IMR-90 (cell line): ENCODE data around the gene FARS2. TPM values are rescaled to one million over a fixed set of nuclear protein-coding genes. Genes with fewer than 3 reads are reported as not detected.

Experiments
- ATAC-seq: fragments of 200-7000 bp; cut with Tn5 transposase; 2 replicates; pipeline ENCODE4 v1.9.1; 2020; ENCODE audit warnings: low read depth, mild to moderate bottlenecking, moderate library complexity
- BruUV-seq: library from RNA; stranded (reverse); fragments of 400-500 nt; replicated peaks from 2 replicates; lab custom pipeline; 2021; lab: Mats Ljungman, UMichigan
- CTCF ChIA-PET: fragments of 300-600 bp; formaldehyde crosslinking; extraction: SDS; loops from one replicate; lab custom pipeline; 2021; ENCODE audit warnings: antibody characterized with exemption; lab: Yijun Ruan, JAX
- POLR2A ChIA-PET: fragments of 300-600 bp; sonication (Branson Sonifier 250); formaldehyde crosslinking; loops from one replicate; lab custom pipeline; 2022; ENCODE audit warnings: antibody characterized with exemption; ENCODE audit not compliant: unreplicated experiment; lab: Charles Lee
- DNase-seq: peaks from one replicate; pipeline ENCODE4 v3.0.0; 2013
- H2AFZ ChIP-seq: replicated peaks from 2 replicates; pipeline ENCODE3; 2013; ENCODE audit warnings: low read length, mild to moderate bottlenecking; ENCODE audit not compliant: poor library complexity
- H2AK5ac ChIP-seq: 2 replicates; pipeline ENCODE4 v1.6.1; 2013; ENCODE audit warnings: low read depth, low read length, inconsistent platforms
- H2AK9ac ChIP-seq: replicated peaks from 2 replicates; pipeline ENCODE3; 2013; ENCODE audit warnings: mild to moderate bottlenecking, low read depth, low read length, moderate library complexity; ENCODE audit not compliant: poor library complexity
- H2BK120ac ChIP-seq: 2 replicates; pipeline ENCODE4 v1.6.1; 2013; ENCODE audit warnings: low read depth, low read length, inconsistent platforms
- H2BK15ac ChIP-seq: 3 replicates; pipeline ENCODE4 v1.6.1; 2013; ENCODE audit warnings: low read depth, low read length, inconsistent platforms
- H2BK20ac ChIP-seq: 2 replicates; pipeline ENCODE4 v1.6.1; 2013; ENCODE audit warnings: low read depth, mild to moderate bottlenecking, inconsistent platforms, low read length, moderate library complexity
- H2BK5ac ChIP-seq: 2 replicates; pipeline ENCODE4 v1.6.1; 2013; ENCODE audit warnings: mild to moderate bottlenecking, low read depth, low read length, inconsistent platforms; ENCODE audit not compliant: poor library complexity, severe bottlenecking
- H3K14ac ChIP-seq: replicated peaks from 2 replicates; pipeline ENCODE4 v1.6.1; 2013; ENCODE audit warnings: low read depth, low read length, inconsistent platforms
- H3K18ac ChIP-seq: 2 replicates; pipeline ENCODE4 v1.6.1; 2013; ENCODE audit warnings: low read depth, low read length, control low read depth
- H3K23ac ChIP-seq: 2 replicates; pipeline ENCODE4 v1.6.1; 2013; ENCODE audit warnings: low read depth, low read length, inconsistent platforms
- H3K27ac ChIP-seq: 2 replicates; pipeline ENCODE4 v1.5.1; 2013; ENCODE audit warnings: mild to moderate bottlenecking, control low read depth, low read length; ENCODE audit not compliant: insufficient read depth
- H3K27me3 ChIP-seq: 2 replicates; pipeline ENCODE4 v1.6.1; 2013; ENCODE audit warnings: low read length; ENCODE audit not compliant: control insufficient read depth, insufficient read depth
- H3K36me3 ChIP-seq: 2 replicates; pipeline ENCODE4 v1.6.1; 2013; ENCODE audit warnings: low read length, mixed read lengths; ENCODE audit not compliant: control insufficient read depth, insufficient read depth
- H3K4ac ChIP-seq: 2 replicates; pipeline ENCODE4 v1.6.1; 2013; ENCODE audit warnings: low read depth, low read length, inconsistent platforms
- H3K4me1 ChIP-seq: 2 replicates; pipeline ENCODE4 v1.6.1; 2013; ENCODE audit warnings: low read length, mixed read lengths; ENCODE audit not compliant: control insufficient read depth, insufficient read depth
- H3K4me2 ChIP-seq: 2 replicates; pipeline ENCODE4 v1.6.1; 2013; ENCODE audit warnings: low read depth, mild to moderate bottlenecking, control low read depth, low read length, moderate library complexity
- H3K4me3 ChIP-seq: 2 replicates; pipeline ENCODE4 v1.5.1; 2013; ENCODE audit warnings: low read depth, mild to moderate bottlenecking, control low read depth, low read length, moderate library complexity; ENCODE audit not compliant: insufficient read depth
- H3K56ac ChIP-seq: 2 replicates; pipeline ENCODE4 v1.6.1; 2013; ENCODE audit warnings: low read length, inconsistent platforms; ENCODE audit not compliant: insufficient read depth; ENCODE audit errors: extremely low read depth
- H3K79me1 ChIP-seq, 2 experiments: 2 replicates each; pipeline ENCODE4 v1.6.1; 2013; ENCODE audit warnings: low read length in 2 of 2, inconsistent platforms in 1 of 2, low read depth in 1 of 2
- H3K9ac ChIP-seq: 2 replicates; pipeline ENCODE4 v1.6.1; 2013; ENCODE audit warnings: low read depth, low read length, control low read depth
- H3K9me1 ChIP-seq: 2 replicates; pipeline ENCODE4 v1.6.1; 2013; ENCODE audit warnings: low read length, inconsistent platforms; ENCODE audit not compliant: insufficient read depth
- H3K9me3 ChIP-seq: 2 replicates; pipeline ENCODE4 v1.6.1; 2013; ENCODE audit warnings: low read length; ENCODE audit not compliant: control insufficient read depth, insufficient read depth
- H4K20me1 ChIP-seq: 2 replicates; pipeline ENCODE4 v1.6.1; 2013; ENCODE audit warnings: low read length, inconsistent platforms; ENCODE audit not compliant: insufficient read depth
- H4K5ac ChIP-seq: 2 replicates; pipeline ENCODE4 v1.6.1; 2013; ENCODE audit warnings: mild to moderate bottlenecking, low read depth, low read length, control low read depth
- H4K8ac ChIP-seq, 2 experiments: 2 replicates each; pipeline ENCODE4 v1.6.1; 2013; ENCODE audit warnings: low read depth in 2 of 2, low read length in 2 of 2, control low read depth in 1 of 2, inconsistent platforms in 1 of 2
- H4K91ac ChIP-seq: 2 replicates; pipeline ENCODE4 v1.6.1; 2013; ENCODE audit warnings: low read depth, low read length, inconsistent platforms; ENCODE audit not compliant: insufficient read depth
- BHLHE40 ChIP-seq: fragments of 150-350 bp; IDR thresholded peaks from 2 replicates; pipeline ENCODE4 v1.6.1; 2016; ENCODE audit warnings: mild to moderate bottlenecking, low read depth, low read length
- CTCF ChIP-seq: conservative IDR thresholded peaks from 2 replicates; pipeline ENCODE4 v1.5.1; 2012; ENCODE audit warnings: mild to moderate bottlenecking, low read depth, low read length, improper control_type of control experiment
- FOS ChIP-seq: fragments of 150-350 bp; IDR thresholded peaks from 2 replicates; pipeline ENCODE4 v1.6.1; 2016; ENCODE audit warnings: low read depth, low read length
- MAZ ChIP-seq: IDR thresholded peaks from 2 replicates; pipeline ENCODE4 v1.6.1; 2012; ENCODE audit warnings: low read depth, mild to moderate bottlenecking, low read length, improper control_type of control experiment, moderate library complexity, borderline replicate concordance
- MXI1 ChIP-seq: IDR thresholded peaks from 2 replicates; pipeline ENCODE4 v1.6.1; 2012; ENCODE audit warnings: low read depth, mild to moderate bottlenecking, low read length, moderate library complexity, borderline replicate concordance
- POLR2A ChIP-seq: IDR thresholded peaks from 2 replicates; pipeline ENCODE4 v1.6.1; 2012; ENCODE audit warnings: mild to moderate bottlenecking, low read depth, low read length
- RAD21 ChIP-seq: IDR thresholded peaks from 2 replicates; pipeline ENCODE4 v1.6.1; 2012; ENCODE audit warnings: low read length, improper control_type of control experiment
- RFX5 ChIP-seq: IDR thresholded peaks from 2 replicates; pipeline ENCODE4 v1.8.0; 2012; ENCODE audit warnings: low read depth, mild to moderate bottlenecking, low read length, moderate library complexity
- SMC3 ChIP-seq: fragments of 150-350 bp; IDR thresholded peaks from 2 replicates; pipeline ENCODE4 v1.6.1; 2016; ENCODE audit warnings: low read depth, mild to moderate bottlenecking, antibody characterized with exemption, low read length, moderate library complexity
- WGBS, 2 experiments: methylation state at CpG; one replicate each; pipeline versions ENCODE4 v1.1.5 to v1.1.7; 2013; ENCODE audit warnings: missing lambda C conversion rate in 2 of 2; ENCODE audit not compliant: insufficient read length in 1 of 2; ENCODE audit errors: extremely low coverage in 2 of 2; 5-methylcytosine and 5-hydroxymethylcytosine counted together
- dilution Hi-C: fragments of 300-500 bp; cut with HindIII; formaldehyde crosslinking; loops from one replicate; pipeline ENCODE4 v1.14.3; 2018; ENCODE audit warnings: low sequenced_read_pairs; ENCODE audit not compliant: unreplicated experiment
- in situ Hi-C: fragments of 300-500 bp; cut with MboI; formaldehyde crosslinking; loops from 3 replicates; pipeline ENCODE4 v1.14.3; 2019; ENCODE audit warnings: low sequenced_read_pairs, inconsistent platforms, mixed read lengths
- intact Hi-C: fragments of 100-400 bp; cut with micrococcal nuclease; formaldehyde crosslinking; loops from 2 replicates; pipeline ENCODE4 v1.10.0; 2022
- polyA plus RNA-seq, 3 experiments: library from polyadenylated mRNA; depleted of rRNA; stranded (reverse); fragments of >200 nt; gene quantifications; 2 replicates each; pipeline ENCODE4 v1.2.3, GENCODE V29; 2012; ENCODE audit warnings: low replicate concordance in 1 of 3
- total RNA-seq: library from RNA; depleted of rRNA; stranded (reverse); fragments of >200 nt; gene quantifications from 2 replicates; pipeline ENCODE4 v1.2.3, GENCODE V29; 2012
- TF ChIP-seq, protein P1 (sequence below): fragments of 150-350 bp; IDR thresholded peaks from 2 replicates; pipeline ENCODE4 v1.6.1; 2016; ENCODE audit warnings: low read depth, mild to moderate bottlenecking, low read length, moderate library complexity, borderline replicate concordance

FARS2 gene
- total and polyA plus RNA-seq, 2 of the 4 experiments (the other 2 are of a cell fraction) = 12.1 to 28.9 TPM

DNA sequence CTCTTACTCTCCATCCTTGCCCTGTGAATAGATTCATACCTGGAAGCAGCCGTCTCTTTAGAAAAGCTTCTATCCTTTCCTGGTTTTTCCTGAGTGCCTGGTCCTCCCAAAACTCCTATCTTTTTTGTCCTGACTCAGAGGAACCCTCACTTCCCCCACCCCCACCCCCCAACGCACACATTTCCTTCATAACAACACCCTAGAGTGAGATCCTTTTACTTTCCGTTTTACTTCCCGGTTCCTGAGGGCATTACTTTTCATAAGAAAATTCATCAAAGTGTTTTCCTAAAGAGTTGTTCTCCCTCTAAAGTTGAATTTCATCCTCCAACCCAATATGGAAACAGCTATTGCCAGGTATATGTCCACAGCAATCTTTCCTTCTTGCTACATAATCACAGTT, 418.4 kb downstream of the FARS2 start:
- dilution Hi-C loops = no loop called here
- Histone ChIP-seq H2BK20ac (no peak overlapping the region), H3K27ac (no peak overlapping the region), H2AK5ac (no peak overlapping the region), H2AK9ac (no peak overlapping the region), H3K4me1 (no peaks in the 10 kb centered on the region), H3K18ac (no peak overlapping the region), H3K14ac (no peak overlapping the region), H3K9ac (no peak overlapping the region), H3K9me3 (no peaks in the 10 kb centered on the region), H3K79me1 (no peaks in the 10 kb centered on the region), H3K4me3 (no peak overlapping the region), H4K5ac (no peak overlapping the region), H4K91ac (no peak overlapping the region), H2BK5ac (no peak overlapping the region), H4K8ac (no peak overlapping the region), H3K9me1 (no peaks in the 10 kb centered on the region; the same call in 1 of the 2 replicates), H3K23ac (no peak overlapping the region), H2BK120ac (no peak overlapping the region), H3K4me2 (no peak overlapping the region), H2AFZ (no peak overlapping the region), H3K4ac (no peak overlapping the region), H4K20me1 (no peaks in the 10 kb centered on the region), H3K27me3 (no peaks in the 10 kb centered on the region), H3K56ac (no peak overlapping the region), H2BK15ac (no peak overlapping the region), H3K36me3 (no peaks in the 10 kb centered on the region; the same call in 1 of the 2 replicates)
- CTCF ChIA-PET = interaction anchor here (0.6 kb wide), 1 partner anchor 173 kb away, joined by 3 read pairs; no protein-coding TSS in a partner anchor
- DNase-seq (no peak), ATAC-seq (no peak)
- WGBS, 2 experiments = 40% methylated on average over 1 of the region's 4 CpGs; no CpG with 5 or more reads in 1 of the 2 experiments
- intact Hi-C loops = no loop called here
- in situ Hi-C loops = no loop called here
- BruUV-seq = no TSS peak
- TF ChIP-seq RFX5 (no peak), FOS (no peak), MXI1 (no peak), RAD21 (no peak), CTCF (no peak), BHLHE40 (no peak), SMC3 (no peak), POLR2A (no peak), MAZ (no peak)
- TF ChIP-seq, protein P1, sequence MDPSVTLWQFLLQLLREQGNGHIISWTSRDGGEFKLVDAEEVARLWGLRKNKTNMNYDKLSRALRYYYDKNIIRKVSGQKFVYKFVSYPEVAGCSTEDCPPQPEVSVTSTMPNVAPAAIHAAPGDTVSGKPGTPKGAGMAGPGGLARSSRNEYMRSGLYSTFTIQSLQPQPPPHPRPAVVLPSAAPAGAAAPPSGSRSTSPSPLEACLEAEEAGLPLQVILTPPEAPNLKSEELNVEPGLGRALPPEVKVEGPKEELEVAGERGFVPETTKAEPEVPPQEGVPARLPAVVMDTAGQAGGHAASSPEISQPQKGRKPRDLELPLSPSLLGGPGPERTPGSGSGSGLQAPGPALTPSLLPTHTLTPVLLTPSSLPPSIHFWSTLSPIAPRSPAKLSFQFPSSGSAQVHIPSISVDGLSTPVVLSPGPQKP = no peak
- POLR2A ChIA-PET = no interaction called here
